Neutrophil (primary cell): ENCODE data around the gene DRICH1.
"Not testable (repeated sequence)": the region's sequence is repeated elsewhere in the genome, so short reads cannot be mapped to it uniquely, and the experiment has no call there.

Experiments
- H3K27ac ChIP-seq: fragments of 200-600 bp; sonication (generic); 2 replicates; pipeline ENCODE4 v1.5.1; 2016; ENCODE audit warnings: mild to moderate bottlenecking, moderate library complexity
- H3K27me3 ChIP-seq: fragments of 200-600 bp; sonication (generic); 2 replicates; pipeline ENCODE4 v1.6.0; 2016; ENCODE audit warnings: mild to moderate bottlenecking
- H3K36me3 ChIP-seq: fragments of 200-600 bp; sonication (generic); 2 replicates; pipeline ENCODE4 v1.5.1; 2017
- H3K4me1 ChIP-seq, 2 experiments: fragments of 200-600 bp in 1 of 2; sonication (generic) in 1 of 2; 1 replicate in 1 of 2; 2 replicates in 1 of 2; pipeline versions ENCODE4 v1.5.1 to v1.6.1; 2013 to 2016; ENCODE audit warnings: low read depth in 1 of 2, low read length in 1 of 2, mild to moderate bottlenecking in 1 of 2, moderate library complexity in 1 of 2; ENCODE audit not compliant: control insufficient read depth in 1 of 2, insufficient read depth in 1 of 2
- H3K4me3 ChIP-seq, 2 experiments: fragments of 200-600 bp in 1 of 2; sonication (generic) in 1 of 2; 1 replicate in 1 of 2; 2 replicates in 1 of 2; pipeline ENCODE4 v1.5.1; 2013 to 2016; ENCODE audit warnings: low read depth in 1 of 2, low read length in 1 of 2, mild to moderate bottlenecking in 1 of 2, moderate library complexity in 1 of 2
- H3K9me3 ChIP-seq: fragments of 200-600 bp; sonication (generic); 2 replicates; pipeline ENCODE4 v1.5.1; 2016
- TF ChIP-seq, protein P1 (sequence below): fragments of 200-600 bp; sonication (generic); IDR thresholded peaks from 2 replicates; pipeline ENCODE4 v1.5.1; 2016; ENCODE audit warnings: antibody characterized with exemption

The DRICH1 gene

DNA sequence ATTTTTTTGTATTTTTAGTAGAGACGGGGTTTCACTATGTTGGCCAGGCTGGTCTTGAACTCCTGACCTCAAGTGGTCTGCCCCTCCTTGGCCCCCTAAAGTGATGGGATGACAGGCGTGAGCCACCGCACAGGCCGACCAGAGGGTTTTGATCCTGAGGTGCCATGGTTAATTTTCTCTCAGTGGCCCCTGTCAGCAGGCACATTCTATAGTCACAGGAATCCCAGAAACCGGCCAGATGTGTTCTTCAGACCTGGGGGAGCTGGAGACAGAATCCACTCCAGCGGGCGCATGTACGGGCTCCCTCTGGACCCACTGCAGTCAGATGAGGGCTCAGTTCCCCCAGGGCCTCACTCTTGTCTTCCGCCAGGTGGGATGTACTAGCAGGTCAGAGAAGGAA is 69.0 kb downstream of the DRICH1 start:
- no peak overlapping the region for H3K27ac ChIP-seq
- peaks cover 65% of the 10 kb centered on the region for H3K27me3 ChIP-seq
- TF ChIP-seq, protein P1, sequence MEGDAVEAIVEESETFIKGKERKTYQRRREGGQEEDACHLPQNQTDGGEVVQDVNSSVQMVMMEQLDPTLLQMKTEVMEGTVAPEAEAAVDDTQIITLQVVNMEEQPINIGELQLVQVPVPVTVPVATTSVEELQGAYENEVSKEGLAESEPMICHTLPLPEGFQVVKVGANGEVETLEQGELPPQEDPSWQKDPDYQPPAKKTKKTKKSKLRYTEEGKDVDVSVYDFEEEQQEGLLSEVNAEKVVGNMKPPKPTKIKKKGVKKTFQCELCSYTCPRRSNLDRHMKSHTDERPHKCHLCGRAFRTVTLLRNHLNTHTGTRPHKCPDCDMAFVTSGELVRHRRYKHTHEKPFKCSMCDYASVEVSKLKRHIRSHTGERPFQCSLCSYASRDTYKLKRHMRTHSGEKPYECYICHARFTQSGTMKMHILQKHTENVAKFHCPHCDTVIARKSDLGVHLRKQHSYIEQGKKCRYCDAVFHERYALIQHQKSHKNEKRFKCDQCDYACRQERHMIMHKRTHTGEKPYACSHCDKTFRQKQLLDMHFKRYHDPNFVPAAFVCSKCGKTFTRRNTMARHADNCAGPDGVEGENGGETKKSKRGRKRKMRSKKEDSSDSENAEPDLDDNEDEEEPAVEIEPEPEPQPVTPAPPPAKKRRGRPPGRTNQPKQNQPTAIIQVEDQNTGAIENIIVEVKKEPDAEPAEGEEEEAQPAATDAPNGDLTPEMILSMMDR: no peak
- H3K36me3 ChIP-seq: no peaks in the 10 kb centered on the region
- H3K9me3 ChIP-seq: no peaks in the 10 kb centered on the region
- H3K4me3 ChIP-seq: no peak overlapping the region
- peaks cover 5 to 13% of the 10 kb centered on the region in 2 experiments for H3K4me1 ChIP-seq

DNA sequence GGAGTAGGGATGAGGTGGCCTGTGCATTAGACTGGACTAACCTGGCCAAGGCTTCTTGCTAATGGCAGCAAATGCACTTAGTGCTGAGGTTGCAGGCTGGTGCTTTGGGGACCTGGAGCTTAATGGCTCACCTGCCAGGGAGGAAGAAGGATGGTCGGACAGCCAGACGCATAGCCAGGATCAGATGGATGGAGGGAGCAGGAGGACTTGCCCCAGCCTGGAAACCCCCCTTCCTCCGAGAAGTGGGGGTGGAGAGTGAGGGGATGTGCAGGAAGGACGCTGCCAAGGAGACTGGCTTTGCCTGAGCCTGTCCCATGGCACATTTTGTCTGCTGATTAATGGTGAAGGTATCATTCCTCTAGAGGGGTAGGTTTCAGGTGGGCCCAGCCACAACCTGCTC is 69.9 kb downstream of the DRICH1 start:
- Histone ChIP-seq H3K4me3 (no peak overlapping the region), H3K27ac (no peak overlapping the region), H3K36me3 (no peaks in the 10 kb centered on the region), H3K27me3 (peaks cover 58% of the 10 kb centered on the region), H3K9me3 (no peaks in the 10 kb centered on the region), H3K4me1 (peaks cover 5 to 13% of the 10 kb centered on the region in 2 experiments)
- TF ChIP-seq, protein P1: no peak

DNA sequence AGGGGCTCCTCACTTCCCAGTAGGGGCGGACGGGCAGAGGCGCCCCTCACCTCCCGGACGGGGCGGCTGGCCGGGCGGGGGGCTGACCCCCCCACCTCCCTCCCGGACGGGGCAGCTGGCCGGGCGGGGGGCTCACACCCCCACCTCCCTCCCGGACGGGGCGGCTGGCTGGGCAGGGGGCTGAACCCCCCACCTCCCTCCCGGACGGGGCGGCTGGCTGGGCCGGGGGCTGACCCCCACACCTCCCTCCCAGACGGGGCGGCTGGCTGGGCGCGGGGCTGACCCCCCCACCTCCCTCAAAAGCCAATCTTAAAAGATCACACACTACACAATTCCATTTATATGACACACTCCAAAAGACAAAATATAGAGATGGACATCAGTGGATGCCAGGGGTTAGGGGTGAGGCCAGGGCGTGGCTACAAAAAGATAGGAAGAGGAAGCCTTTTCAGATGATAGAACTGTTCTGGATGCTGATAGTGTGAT is 71.1 kb downstream of the DRICH1 start:
- not testable (repeated sequence) for H3K9me3 ChIP-seq, H3K4me3 ChIP-seq, H3K4me1 ChIP-seq, H3K27ac ChIP-seq, H3K36me3 ChIP-seq
- H3K27me3 ChIP-seq: peaks cover 46% of the 10 kb centered on the region

DNA sequence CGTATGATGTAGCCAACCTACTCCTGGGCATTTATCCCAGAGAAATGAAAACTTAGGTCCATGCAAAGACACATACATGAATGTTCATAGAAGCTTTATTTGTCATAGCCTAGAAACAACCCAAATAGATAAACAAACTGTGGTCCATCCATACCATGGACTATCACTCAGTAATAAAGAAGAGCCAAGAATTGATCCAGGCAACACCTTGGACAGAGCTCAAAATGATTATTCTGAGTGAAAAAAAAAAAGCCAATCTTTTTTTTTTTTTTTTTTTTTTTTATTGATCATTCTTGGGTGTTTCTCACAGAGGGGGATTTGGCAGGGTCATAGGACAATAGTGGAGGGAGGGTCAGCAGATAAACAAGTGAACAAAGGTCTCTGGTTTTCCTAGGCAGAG is 71.9 kb downstream of the DRICH1 start:
- H3K9me3 ChIP-seq, H3K4me1 ChIP-seq, H3K4me3 ChIP-seq, H3K27ac ChIP-seq, H3K36me3 ChIP-seq: not testable (repeated sequence)
- H3K27me3 ChIP-seq: peaks cover 38% of the 10 kb centered on the region
